ENCODE measurements around the gene ABCA2. TPM values are rescaled to one million over a fixed set of nuclear protein-coding genes. Genes with fewer than 3 reads are reported as not detected.

ABCA2 gene
- total RNA-seq, 1 experiment from 2014 or later: 22.4 TPM

- no peak overlapping the region for H3K9ac ChIP-seq (ENCODE audit: extremely low read depth, insufficient read length, low read length)
- no peak overlapping the region for H2BK120ac ChIP-seq (ENCODE audit: low read depth, low read length, poor library complexity, severe bottlenecking)
- no peak overlapping the region for H4K5ac ChIP-seq (ENCODE audit: insufficient read length, low read depth, low read length)
- H2AK5ac ChIP-seq (ENCODE audit: insufficient read length, low read length): no peak overlapping the region
- no peak overlapping the region for H3K23ac ChIP-seq (ENCODE audit: insufficient read length, low read depth, low read length)
- H4K8ac ChIP-seq (replicated peaks; ENCODE audit: insufficient read length, low read depth, low read length): no peak overlapping the region
- no peak for DNase-seq
- H2BK20ac ChIP-seq (ENCODE audit: low read depth, low read length, poor library complexity, severe bottlenecking): no peak overlapping the region
- TF ChIP-seq, protein P1, sequence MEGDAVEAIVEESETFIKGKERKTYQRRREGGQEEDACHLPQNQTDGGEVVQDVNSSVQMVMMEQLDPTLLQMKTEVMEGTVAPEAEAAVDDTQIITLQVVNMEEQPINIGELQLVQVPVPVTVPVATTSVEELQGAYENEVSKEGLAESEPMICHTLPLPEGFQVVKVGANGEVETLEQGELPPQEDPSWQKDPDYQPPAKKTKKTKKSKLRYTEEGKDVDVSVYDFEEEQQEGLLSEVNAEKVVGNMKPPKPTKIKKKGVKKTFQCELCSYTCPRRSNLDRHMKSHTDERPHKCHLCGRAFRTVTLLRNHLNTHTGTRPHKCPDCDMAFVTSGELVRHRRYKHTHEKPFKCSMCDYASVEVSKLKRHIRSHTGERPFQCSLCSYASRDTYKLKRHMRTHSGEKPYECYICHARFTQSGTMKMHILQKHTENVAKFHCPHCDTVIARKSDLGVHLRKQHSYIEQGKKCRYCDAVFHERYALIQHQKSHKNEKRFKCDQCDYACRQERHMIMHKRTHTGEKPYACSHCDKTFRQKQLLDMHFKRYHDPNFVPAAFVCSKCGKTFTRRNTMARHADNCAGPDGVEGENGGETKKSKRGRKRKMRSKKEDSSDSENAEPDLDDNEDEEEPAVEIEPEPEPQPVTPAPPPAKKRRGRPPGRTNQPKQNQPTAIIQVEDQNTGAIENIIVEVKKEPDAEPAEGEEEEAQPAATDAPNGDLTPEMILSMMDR (conservative IDR thresholded peaks at IDR 0.05): no peak
- H3K9me3 ChIP-seq (ENCODE audit: control insufficient read depth, low read depth, low read length): no peaks in the 10 kb centered on the region
- Mint-ChIP-seq H3K36me3 (ENCODE audit: insufficient read depth in 1 of 3, low read depth in 3 of 3) (no peaks in the 10 kb centered on the region), H3K4me3 (peak overlapping the region in 1 of 2 experiments; percentile 66; a peak in 1 of 5 replicates), H3K9me3 (no peaks in the 10 kb centered on the region), H3K27ac (no peak overlapping the region), H3K4me1 (peaks cover 2 to 17% of the 10 kb centered on the region in 2 experiments; a peak in 3 of 4 replicates), H3K27me3 (ENCODE audit: low read depth) (peaks cover 23% of the 10 kb centered on the region)
- H4K91ac ChIP-seq (ENCODE audit: insufficient read length, low read depth, low read length): no peak overlapping the region
- peaks cover 9% of the 10 kb centered on the region for H3K23me2 ChIP-seq (ENCODE audit: insufficient read length, low read depth, low read length, poor library complexity, severe bottlenecking)
- H3K4me2 ChIP-seq (ENCODE audit: insufficient read depth, insufficient read length, low read length): no peak overlapping the region
- no peaks in the 10 kb centered on the region for H3K79me1 ChIP-seq (ENCODE audit: insufficient read depth, low read depth, low read length, poor library complexity, severe bottlenecking)
- H2BK12ac ChIP-seq (ENCODE audit: insufficient read length, low read depth, low read length): no peak overlapping the region
- no peak overlapping the region for H2BK15ac ChIP-seq (ENCODE audit: low read depth, low read length)
- peaks cover 2% of the 10 kb centered on the region for H4K20me1 ChIP-seq (ENCODE audit: control insufficient read depth, insufficient read depth, insufficient read length)
- H3K4me1 ChIP-seq (ENCODE audit: insufficient read depth, low read length): no peaks in the 10 kb centered on the region
- H3K18ac ChIP-seq (ENCODE audit: insufficient read length, low read depth, low read length): no peak overlapping the region
- WGBS (ENCODE audit: extremely low coverage, insufficient read length, low lambda C conversion rate): no CpG with 5 or more reads among the region's 4 CpGs
- no peak overlapping the region for H3K4ac ChIP-seq (ENCODE audit: low read depth, low read length)
- no peak overlapping the region for H3T11ph ChIP-seq (ENCODE audit: low read length)
- no peaks in the 10 kb centered on the region for H3K27me3 ChIP-seq (ENCODE audit: insufficient read depth, low read length)
- no peak overlapping the region for H2BK5ac ChIP-seq (ENCODE audit: insufficient read length, low read length)
- H2AFZ ChIP-seq (ENCODE audit: low read length): no peak overlapping the region
- no peak overlapping the region for H3K27ac ChIP-seq (ENCODE audit: insufficient read length, low read depth, low read length)
- no peaks in the 10 kb centered on the region for H3K79me2 ChIP-seq (ENCODE audit: insufficient read depth, low read length)
- H3K14ac ChIP-seq (ENCODE audit: insufficient read depth, low read length): no peak overlapping the region
- no peak overlapping the region for H3K56ac ChIP-seq (ENCODE audit: insufficient read length, low read depth, low read length)
Observed at GRCh38 chr9:137026828-137027227, 1.2 kb downstream of the ABCA2 start.

Measured in H9 (cell line).